DND-41 (cell line): Measurements from ENCODE around the gene AUTS2.

Experiments used
- EZH2 ChIP-seq: IDR thresholded peaks from 3 replicates; pipeline ENCODE4 v1.6.1; 2012; ENCODE audit warnings: borderline replicate concordance, low read depth, mild to moderate bottlenecking, moderate library complexity, low read length, inconsistent platforms; ENCODE audit not compliant: severe bottlenecking
- TF ChIP-seq, protein P1 (sequence below): IDR thresholded peaks from 2 replicates; pipeline ENCODE4 v1.5.1; 2012; ENCODE audit warnings: borderline replicate concordance, low read length, moderate library complexity, mild to moderate bottlenecking; ENCODE audit not compliant: poor library complexity, severe bottlenecking; ENCODE audit errors: extremely low read depth

DNA sequence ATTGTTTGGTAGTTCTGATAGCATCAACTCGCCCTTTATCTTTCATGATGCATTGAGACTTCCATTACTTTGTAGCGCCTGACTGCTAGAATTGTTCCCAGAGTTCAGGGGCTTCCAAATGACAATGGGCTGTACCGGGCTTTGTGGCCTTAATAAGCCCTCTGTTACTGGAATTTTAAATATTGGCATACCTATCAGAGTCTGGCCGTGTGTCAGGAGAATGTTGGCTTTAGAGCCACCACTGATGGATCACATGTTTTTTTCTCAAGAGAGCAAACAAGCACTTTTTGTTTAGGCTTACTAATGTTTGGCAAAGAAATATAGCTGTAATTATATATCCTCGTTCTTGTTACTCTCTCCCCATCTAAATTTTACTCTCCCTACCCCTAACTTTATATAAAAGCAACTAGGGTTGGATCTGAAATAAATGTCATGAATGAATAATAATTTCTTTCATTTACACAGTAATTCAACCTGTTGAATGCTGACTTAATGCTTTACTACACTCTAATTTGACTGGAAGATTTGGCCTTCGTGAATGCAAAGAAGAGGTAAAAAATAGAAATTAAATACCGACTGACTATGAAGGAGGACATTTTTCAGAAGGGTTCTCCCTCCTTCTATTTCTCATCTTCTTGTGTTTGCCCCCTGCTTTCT, 396.7 kb downstream of the AUTS2 start:
- TF ChIP-seq, protein P1, sequence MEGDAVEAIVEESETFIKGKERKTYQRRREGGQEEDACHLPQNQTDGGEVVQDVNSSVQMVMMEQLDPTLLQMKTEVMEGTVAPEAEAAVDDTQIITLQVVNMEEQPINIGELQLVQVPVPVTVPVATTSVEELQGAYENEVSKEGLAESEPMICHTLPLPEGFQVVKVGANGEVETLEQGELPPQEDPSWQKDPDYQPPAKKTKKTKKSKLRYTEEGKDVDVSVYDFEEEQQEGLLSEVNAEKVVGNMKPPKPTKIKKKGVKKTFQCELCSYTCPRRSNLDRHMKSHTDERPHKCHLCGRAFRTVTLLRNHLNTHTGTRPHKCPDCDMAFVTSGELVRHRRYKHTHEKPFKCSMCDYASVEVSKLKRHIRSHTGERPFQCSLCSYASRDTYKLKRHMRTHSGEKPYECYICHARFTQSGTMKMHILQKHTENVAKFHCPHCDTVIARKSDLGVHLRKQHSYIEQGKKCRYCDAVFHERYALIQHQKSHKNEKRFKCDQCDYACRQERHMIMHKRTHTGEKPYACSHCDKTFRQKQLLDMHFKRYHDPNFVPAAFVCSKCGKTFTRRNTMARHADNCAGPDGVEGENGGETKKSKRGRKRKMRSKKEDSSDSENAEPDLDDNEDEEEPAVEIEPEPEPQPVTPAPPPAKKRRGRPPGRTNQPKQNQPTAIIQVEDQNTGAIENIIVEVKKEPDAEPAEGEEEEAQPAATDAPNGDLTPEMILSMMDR: no peak
- no peak for TF ChIP-seq EZH2
